Small intestine (tissue), 7 donors: Measurements from ENCODE around the gene GPER1. TPM values are rescaled to one million over a fixed set of nuclear protein-coding genes. Genes with fewer than 3 reads are reported as not detected.

Experiments used
- DNase-seq, 2 donors: peaks; one replicate each; pipeline versions ENCODE4 v3.0.0 to v3.0.0-alpha.2; 2013
- FAIRE-seq: peaks from 2 replicates; lab custom pipeline; 2012; peaks lifted over from hg19 to GRCh38; lab: Jason Lieb, UNC
- H3K27ac ChIP-seq, 3 donors: one replicate each; pipeline ENCODE4 v1.5.1; 2013; ENCODE audit warnings: low read length in 2 of 3, mild to moderate bottlenecking in 2 of 3, control low read depth in 1 of 3, inconsistent platforms in 1 of 3, low read depth in 1 of 3, moderate library complexity in 1 of 3
- H3K27me3 ChIP-seq, 3 donors: one replicate each; pipeline ENCODE4 v1.6.1; 2013; ENCODE audit warnings: low read length in 3 of 3, inconsistent platforms in 1 of 3; ENCODE audit not compliant: control insufficient read depth in 3 of 3, insufficient read depth in 3 of 3
- H3K36me3 ChIP-seq, 3 donors: one replicate each; pipeline ENCODE4 v1.6.1; 2013; ENCODE audit warnings: low read length in 3 of 3, inconsistent platforms in 1 of 3, low read depth in 1 of 3, mild to moderate bottlenecking in 1 of 3, moderate library complexity in 1 of 3; ENCODE audit not compliant: control insufficient read depth in 3 of 3, insufficient read depth in 2 of 3
- H3K4me1 ChIP-seq, 3 donors: one replicate each; pipeline ENCODE4 v1.6.1; 2013; ENCODE audit warnings: low read length in 2 of 3, inconsistent platforms in 1 of 3, low read depth in 1 of 3, mild to moderate bottlenecking in 1 of 3, moderate library complexity in 1 of 3; ENCODE audit not compliant: control insufficient read depth in 3 of 3, insufficient read depth in 2 of 3
- H3K4me3 ChIP-seq, 3 donors: one replicate each; pipeline ENCODE4 v1.5.1; 2013; ENCODE audit warnings: low read length in 3 of 3, control low read depth in 1 of 3, inconsistent platforms in 1 of 3, low read depth in 1 of 3, mild to moderate bottlenecking in 1 of 3, moderate library complexity in 1 of 3
- H3K9me3 ChIP-seq, 2 donors: one replicate each; pipeline ENCODE4 v1.6.1; 2013; ENCODE audit warnings: low read depth in 1 of 2, low read length in 1 of 2; ENCODE audit not compliant: control insufficient read depth in 2 of 2, insufficient read depth in 1 of 2
- WGBS, 3 donors: extraction: QIAGEN DNeasy Blood & Tissue Kit; methylation state at CpG; one replicate each; pipeline ENCODE4 v1.1.7; 2013; 5-methylcytosine and 5-hydroxymethylcytosine counted together
- polyA plus RNA-seq, 4 donors: library from polyadenylated mRNA; stranded (reverse) in 3 of 4; unstranded in 1 of 4; fragments of 200-250 nt in 3 of 4; fragments of 120-200 nt in 1 of 4; gene quantifications; one replicate each; pipeline versions ENCODE4 v1.2.1 to v1.2.3, GENCODE V29; 2013
- donor health status: healthy with polysubstance abuse.
- donor health status: control.
- donor health status: control.
- donor health status: Bipolar disorder and iron deficiency.
- donor health status: healthy.

The GPER1 gene
- polyA plus RNA-seq, 4 donors: 0.54 to 4.7 (median 0.99) TPM

DNA sequence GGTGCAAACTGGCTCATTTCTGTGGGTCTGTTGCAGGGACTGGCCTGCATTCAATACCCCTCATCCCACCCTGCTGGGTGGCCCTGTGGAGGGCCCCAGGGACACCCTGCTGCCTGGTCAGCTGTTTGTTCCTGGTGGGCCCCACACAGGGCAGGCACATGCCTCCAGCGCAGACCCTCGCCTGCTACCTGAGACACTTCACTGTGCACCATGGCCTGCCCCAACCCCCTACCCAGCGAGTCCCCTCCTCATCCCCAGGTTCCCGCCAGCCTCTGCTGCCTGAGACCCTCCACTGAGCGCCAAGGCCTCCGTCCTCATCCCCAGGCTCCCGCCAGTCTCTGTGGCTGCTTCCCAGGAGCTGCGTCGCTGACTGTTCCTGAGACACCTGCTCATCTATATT, 26.7 kb upstream of the GPER1 start:
- DNase-seq (no peak), FAIRE-seq (no peak)
- H3K36me3 ChIP-seq: peaks cover 0 to 43% (median 0%) of the 10 kb centered on the region in 3 donors
- WGBS, 3 donors: 91 to 96% (median 94%) methylated on average over 9 of the region's 9 CpGs
- H3K4me3 ChIP-seq: no peak overlapping the region
- H3K9me3 ChIP-seq: peaks cover 0 to 8% of the 10 kb centered on the region in 2 donors
- peaks cover 0 to 9% (median 0%) of the 10 kb centered on the region in 3 donors for H3K27me3 ChIP-seq
- peaks cover 0 to 20% (median 7%) of the 10 kb centered on the region in 3 donors for H3K4me1 ChIP-seq
- H3K27ac ChIP-seq: no peak overlapping the region

GRCh38 chr7:1062296-1063294, 25.3 kb upstream of the GPER1 start:
- Histone ChIP-seq H3K36me3 (peaks cover 0 to 38% (median 0%) of the 10 kb centered on the region in 3 donors), H3K4me1 (peaks cover 0 to 20% (median 7%) of the 10 kb centered on the region in 3 donors), H3K4me3 (no peak overlapping the region), H3K27me3 (peaks cover 0 to 9% (median 0%) of the 10 kb centered on the region in 3 donors), H3K9me3 (peaks cover 0 to 8% of the 10 kb centered on the region in 2 donors), H3K27ac (no peak overlapping the region)
- no peak for FAIRE-seq
- DNase-seq: no peak
- 88 to 89% (median 89%) methylated on average over 33 of the region's 33 CpGs for WGBS, 3 donors

DNA sequence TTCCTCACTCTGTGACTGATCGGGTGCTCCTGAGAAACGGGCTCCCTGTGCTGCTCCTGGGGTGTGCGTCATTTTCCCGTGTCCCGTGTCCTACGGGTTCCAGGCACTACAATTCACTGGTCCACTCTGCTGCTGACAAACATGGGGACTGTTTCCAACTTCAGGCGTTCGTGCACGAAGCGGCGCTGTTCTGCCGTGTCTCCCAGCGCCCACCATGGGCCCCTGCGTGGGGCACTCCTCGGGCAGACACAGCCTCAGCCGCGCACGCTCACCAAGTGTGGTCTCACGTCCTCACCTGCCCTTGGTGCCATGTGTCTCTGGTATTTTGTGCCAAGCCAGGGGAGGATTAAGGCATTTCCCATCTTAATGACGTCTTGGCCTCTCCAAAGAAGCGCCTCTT, 24.6 kb upstream of the GPER1 start:
- no peak overlapping the region for H3K4me3 ChIP-seq
- H3K36me3 ChIP-seq: peaks cover 0 to 30% (median 0%) of the 10 kb centered on the region in 3 donors
- FAIRE-seq (no peak), DNase-seq (no peak)
- 94 to 96% (median 94%) methylated on average over 21 of the region's 21 CpGs for WGBS, 3 donors
- no peak overlapping the region for H3K27ac ChIP-seq
- H3K4me1 ChIP-seq: peaks cover 0 to 20% (median 7%) of the 10 kb centered on the region in 3 donors
- H3K27me3 ChIP-seq: peaks cover 0 to 9% (median 0%) of the 10 kb centered on the region in 3 donors
- peaks cover 0 to 6% of the 10 kb centered on the region in 2 donors for H3K9me3 ChIP-seq

- 87 to 93% (median 89%) methylated on average over 13 of the region's 13 CpGs for WGBS, 3 donors
- Histone ChIP-seq H3K27ac (no peak overlapping the region), H3K27me3 (peaks cover 0 to 9% (median 0%) of the 10 kb centered on the region in 3 donors), H3K4me3 (no peak overlapping the region), H3K4me1 (peaks cover 0 to 20% (median 4%) of the 10 kb centered on the region in 3 donors), H3K36me3 (peaks cover 0 to 22% (median 0%) of the 10 kb centered on the region in 3 donors), H3K9me3 (no peaks in the 10 kb centered on the region)
- FAIRE-seq (no peak), DNase-seq (no peak)
Observed at GRCh38 chr7:1064581-1064980, 23.3 kb upstream of the GPER1 start.

GRCh38 chr7:1065263-1065584, 22.7 kb upstream of the GPER1 start:
- FAIRE-seq: no peak
- H3K9me3 ChIP-seq: no peaks in the 10 kb centered on the region
- H3K36me3 ChIP-seq: peaks cover 0 to 22% (median 0%) of the 10 kb centered on the region in 3 donors
- no peak for DNase-seq
- peaks cover 0 to 16% (median 0%) of the 10 kb centered on the region in 3 donors for H3K4me1 ChIP-seq
- no peak overlapping the region for H3K4me3 ChIP-seq
- 72 to 80% (median 75%) methylated on average over 12 of the region's 12 CpGs for WGBS, 3 donors
- no peak overlapping the region for H3K27ac ChIP-seq
- peaks cover 0 to 7% (median 0%) of the 10 kb centered on the region in 3 donors for H3K27me3 ChIP-seq

- Histone ChIP-seq H3K4me1 (peaks cover 0 to 11% (median 0%) of the 10 kb centered on the region in 3 donors), H3K9me3 (no peaks in the 10 kb centered on the region), H3K36me3 (peaks cover 0 to 22% (median 0%) of the 10 kb centered on the region in 3 donors), H3K4me3 (no peak overlapping the region), H3K27me3 (peaks cover 0 to 5% (median 0%) of the 10 kb centered on the region in 3 donors), H3K27ac (no peak overlapping the region)
- 12 to 14% (median 13%) methylated on average over 47 to 48 of the region's 48 CpGs for WGBS, 3 donors
- DNase-seq: peak; percentile 78 to 88
- FAIRE-seq: no peak
Observed at GRCh38 chr7:1065585-1066241, 22.2 kb upstream of the GPER1 start.

GRCh38 chr7:1066242-1066588, 21.7 kb upstream of the GPER1 start:
- Histone ChIP-seq H3K27me3 (peaks cover 0 to under 1% (median 0%) of the 10 kb centered on the region in 3 donors), H3K4me3 (no peak overlapping the region), H3K4me1 (peaks cover 0 to 6% (median 0%) of the 10 kb centered on the region in 3 donors), H3K36me3 (peaks cover 0 to 22% (median 0%) of the 10 kb centered on the region in 3 donors), H3K9me3 (no peaks in the 10 kb centered on the region), H3K27ac (no peak overlapping the region)
- no peak for FAIRE-seq
- no peak for DNase-seq
- 76 to 82% (median 77%) methylated on average over 18 to 21 of the region's 21 CpGs for WGBS, 3 donors

GRCh38 chr7:1068013-1068412, 19.9 kb upstream of the GPER1 start:
- Histone ChIP-seq H3K27me3 (no peaks in the 10 kb centered on the region), H3K36me3 (peaks cover 0 to 18% (median 0%) of the 10 kb centered on the region in 3 donors), H3K4me1 (peaks cover 0 to 5% (median 0%) of the 10 kb centered on the region in 3 donors), H3K9me3 (no peaks in the 10 kb centered on the region), H3K4me3 (no peak overlapping the region), H3K27ac (no peak overlapping the region)
- FAIRE-seq: no peak
- 86 to 90% (median 87%) methylated on average over 14 of the region's 14 CpGs for WGBS, 3 donors
- DNase-seq: no peak
